ENCODE results near the gene SYTL3. TPM values are rescaled to one million over a fixed set of nuclear protein-coding genes. Genes with fewer than 3 reads are reported as not detected.

Gene SYTL3
- total and polyA plus RNA-seq, 10 donors, result 5.9 to 48.3 (median 17.9) TPM

DNA sequence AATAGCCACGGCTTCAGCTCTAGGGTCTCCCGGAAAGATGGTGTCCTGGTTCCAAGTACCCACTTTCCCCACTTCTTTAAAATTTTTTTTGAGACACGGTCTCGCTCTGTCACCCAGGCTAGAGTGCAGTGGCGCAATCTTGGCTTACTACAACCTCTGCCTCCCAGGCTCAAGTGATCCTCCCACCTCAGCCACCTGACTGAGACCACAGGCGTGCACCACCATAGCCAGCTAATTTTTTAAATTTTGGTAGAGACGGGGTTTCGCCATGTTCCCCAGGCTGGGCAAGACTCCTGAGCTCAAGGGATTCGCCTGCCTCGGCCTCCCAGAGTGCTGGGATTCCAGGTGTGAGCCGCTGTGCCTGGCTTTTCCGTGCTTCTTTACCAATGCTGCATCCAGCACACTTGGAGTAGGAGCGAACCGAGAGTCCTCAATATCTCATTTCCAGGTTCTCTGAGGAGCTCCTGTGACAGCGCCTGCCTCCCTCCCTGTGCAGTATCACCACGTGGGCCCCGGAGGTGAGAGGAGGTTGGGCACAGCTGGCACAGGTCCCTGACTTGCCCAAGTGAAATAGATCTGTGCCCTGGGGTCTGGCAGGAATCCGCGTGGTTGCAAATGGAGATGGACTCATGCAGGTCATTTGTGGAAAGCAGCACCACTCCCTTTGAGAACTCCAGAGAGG lies 132.0 kb downstream of the SYTL3 start:
- peaks cover 0 to 2% (median 0%) of the 10 kb centered on the region in 6 donors for H3K4me1 ChIP-seq
- peaks cover 9 to 100% (median 96%) of the 10 kb centered on the region in 6 donors for H3K36me3 ChIP-seq
- no peak overlapping the region for H3K27ac ChIP-seq
- H3K4me3 ChIP-seq, result no peak overlapping the region
- no peaks in the 10 kb centered on the region for H3K9me3 ChIP-seq
- intact Hi-C loops (cut with DNase I; ENCODE audit: low total_unique reads), result loop anchor here (10.0 kb wide), 2 partner anchors 57 to 193 kb away; no protein-coding TSS in a partner anchor
- no peak for TF ChIP-seq POLR2A (IDR thresholded peaks at IDR 0.05)
- TF ChIP-seq POLR2AphosphoS5 (IDR thresholded peaks at IDR 0.05), result peak in 2 of 3 donors; percentile 14 to 42
- no peaks in the 10 kb centered on the region for H3K27me3 ChIP-seq (replicated peaks in 1 of 7)
- 88 to 92% (median 88%) methylated on average over 19 of the region's 19 CpGs for WGBS, 5 donors
- DNase-seq, result no peak

DNA sequence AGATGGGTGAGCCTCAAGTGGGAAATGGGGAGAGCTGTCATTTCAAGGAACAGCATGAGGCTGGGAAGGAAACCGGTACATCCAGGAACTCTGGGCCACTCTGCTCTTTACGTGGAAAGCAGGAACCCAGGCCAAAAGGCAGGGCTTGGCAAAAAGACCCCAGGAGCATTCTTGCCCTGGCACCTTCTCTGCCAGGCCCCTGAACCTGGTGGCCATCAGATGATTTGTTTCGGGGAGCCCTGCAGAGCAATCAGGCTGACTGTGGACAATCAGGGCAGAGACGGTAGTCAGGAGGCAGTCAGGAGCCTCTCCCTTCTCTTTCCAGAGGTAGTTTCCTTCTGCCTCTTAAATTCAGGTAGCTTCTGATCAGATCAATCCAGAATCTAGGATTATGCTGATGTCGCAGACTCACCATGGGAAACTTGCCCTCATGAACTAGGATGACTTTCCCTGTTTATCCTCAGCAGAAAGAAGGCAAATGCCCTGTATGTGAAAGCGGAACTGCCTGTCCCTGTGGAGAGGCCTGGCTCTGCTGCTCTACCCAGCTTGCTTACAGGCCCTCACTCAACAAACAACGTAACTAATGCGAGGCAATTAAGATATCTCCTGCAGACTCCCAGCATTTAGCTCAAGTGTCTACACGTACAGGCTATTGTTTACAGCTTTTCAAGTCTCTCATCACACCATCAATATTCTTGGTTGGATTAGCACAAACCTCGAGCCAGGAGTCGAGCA lies 132.7 kb downstream of the SYTL3 start:
- DNase-seq, result no peak
- 91 to 98% (median 96%) methylated on average over 11 of the region's 11 CpGs for WGBS, 5 donors
- no peak overlapping the region for H3K4me3 ChIP-seq
- peaks cover 9 to 100% (median 96%) of the 10 kb centered on the region in 6 donors for H3K36me3 ChIP-seq
- H3K4me1 ChIP-seq, result peaks cover 0 to 10% (median 0%) of the 10 kb centered on the region in 6 donors
- TF ChIP-seq, protein P1, sequence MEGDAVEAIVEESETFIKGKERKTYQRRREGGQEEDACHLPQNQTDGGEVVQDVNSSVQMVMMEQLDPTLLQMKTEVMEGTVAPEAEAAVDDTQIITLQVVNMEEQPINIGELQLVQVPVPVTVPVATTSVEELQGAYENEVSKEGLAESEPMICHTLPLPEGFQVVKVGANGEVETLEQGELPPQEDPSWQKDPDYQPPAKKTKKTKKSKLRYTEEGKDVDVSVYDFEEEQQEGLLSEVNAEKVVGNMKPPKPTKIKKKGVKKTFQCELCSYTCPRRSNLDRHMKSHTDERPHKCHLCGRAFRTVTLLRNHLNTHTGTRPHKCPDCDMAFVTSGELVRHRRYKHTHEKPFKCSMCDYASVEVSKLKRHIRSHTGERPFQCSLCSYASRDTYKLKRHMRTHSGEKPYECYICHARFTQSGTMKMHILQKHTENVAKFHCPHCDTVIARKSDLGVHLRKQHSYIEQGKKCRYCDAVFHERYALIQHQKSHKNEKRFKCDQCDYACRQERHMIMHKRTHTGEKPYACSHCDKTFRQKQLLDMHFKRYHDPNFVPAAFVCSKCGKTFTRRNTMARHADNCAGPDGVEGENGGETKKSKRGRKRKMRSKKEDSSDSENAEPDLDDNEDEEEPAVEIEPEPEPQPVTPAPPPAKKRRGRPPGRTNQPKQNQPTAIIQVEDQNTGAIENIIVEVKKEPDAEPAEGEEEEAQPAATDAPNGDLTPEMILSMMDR (IDR thresholded peaks at IDR 0.05 in 8 of 11, conservative IDR thresholded peaks at IDR 0.05 in 3 of 11), result no peak
- TF ChIP-seq POLR2AphosphoS5 (IDR thresholded peaks at IDR 0.05), result peak in 1 of 3 donors; percentile 20
- no peak for TF ChIP-seq POLR2A (IDR thresholded peaks at IDR 0.05)
- no peaks in the 10 kb centered on the region for H3K27me3 ChIP-seq (replicated peaks in 1 of 7)
- intact Hi-C loops (cut with DNase I; ENCODE audit: low total_unique reads), result loop anchor here (10.0 kb wide), 2 partner anchors 58 to 192 kb away; no protein-coding TSS in a partner anchor
- no peaks in the 10 kb centered on the region for H3K9me3 ChIP-seq
- H3K27ac ChIP-seq, result no peak overlapping the region

DNA sequence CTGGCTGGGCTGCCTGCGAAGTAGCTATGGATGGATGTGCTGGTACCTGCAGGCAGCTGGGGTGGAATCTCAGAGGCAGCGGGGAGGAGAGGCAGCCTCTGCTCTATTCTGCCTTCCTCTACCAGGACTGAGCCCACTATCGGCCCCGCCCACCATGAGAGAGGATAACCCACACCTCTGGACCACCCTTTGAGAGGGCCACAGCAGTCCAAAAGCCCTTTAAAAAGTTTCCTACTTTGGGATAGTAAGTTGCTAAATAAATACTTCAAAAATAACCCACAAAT lies 133.3 kb downstream of the SYTL3 start:
- peak in 1 of 3 donors; percentile 4 for TF ChIP-seq POLR2AphosphoS5 (IDR thresholded peaks at IDR 0.05)
- TF ChIP-seq, protein P1 (IDR thresholded peaks at IDR 0.05 in 8 of 11, conservative IDR thresholded peaks at IDR 0.05 in 3 of 11), result no peak
- Histone ChIP-seq H3K9me3 (no peaks in the 10 kb centered on the region), H3K4me3 (no peak overlapping the region), H3K27me3 (replicated peaks in 1 of 7) (no peaks in the 10 kb centered on the region), H3K27ac (no peak overlapping the region), H3K4me1 (peaks cover 0 to 13% (median 0%) of the 10 kb centered on the region in 6 donors), H3K36me3 (peaks cover 9 to 100% (median 96%) of the 10 kb centered on the region in 6 donors)
- WGBS, 5 donors, result 67 to 92% (median 73%) methylated on average over 3 to 4 of the region's 4 CpGs
- no peak for DNase-seq
- intact Hi-C loops (cut with DNase I; ENCODE audit: low total_unique reads), result loop anchor here (10.0 kb wide), 2 partner anchors 58 to 192 kb away; no protein-coding TSS in a partner anchor

DNA sequence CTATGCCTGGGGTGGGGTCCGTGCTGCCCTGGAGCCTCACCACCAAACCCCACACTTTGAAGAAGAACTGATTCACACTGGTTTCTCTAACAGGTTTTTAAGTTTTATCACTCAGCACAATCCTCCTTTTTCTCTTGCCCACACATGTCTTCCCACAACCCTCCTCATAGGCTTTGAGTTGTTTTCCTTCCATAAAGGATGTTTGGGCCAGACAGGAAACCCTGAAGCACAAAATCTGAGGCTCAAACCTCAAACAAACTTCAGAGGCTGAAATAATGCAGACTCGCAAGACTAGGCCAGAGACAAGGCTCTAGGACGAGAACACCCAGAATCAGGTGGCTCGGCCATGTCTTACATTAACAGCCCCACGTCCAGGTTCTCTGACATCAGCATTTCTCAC lies 134.0 kb downstream of the SYTL3 start:
- no peak overlapping the region for H3K4me3 ChIP-seq
- 92 to 95% (median 94%) methylated on average over 5 of the region's 5 CpGs for WGBS, 5 donors
- intact Hi-C loops (cut with DNase I; ENCODE audit: low total_unique reads), result loop anchor here (10.0 kb wide), 2 partner anchors 59 to 191 kb away; no protein-coding TSS in a partner anchor

More for the DNA sequence above, 134.0 kb downstream of the SYTL3 start:
- Histone ChIP-seq H3K27ac (no peak overlapping the region), H3K36me3 (peaks cover 9 to 100% (median 97%) of the 10 kb centered on the region in 6 donors), H3K4me1 (peaks cover 0 to 20% (median 2%) of the 10 kb centered on the region in 6 donors), H3K9me3 (no peaks in the 10 kb centered on the region), H3K27me3 (replicated peaks in 1 of 7) (no peaks in the 10 kb centered on the region)
- DNase-seq, result no peak
- TF ChIP-seq POLR2A (IDR thresholded peaks at IDR 0.05) (no peak), POLR2AphosphoS5 (IDR thresholded peaks at IDR 0.05) (no peak)
- TF ChIP-seq, protein P1 (IDR thresholded peaks at IDR 0.05 in 8 of 11, conservative IDR thresholded peaks at IDR 0.05 in 3 of 11), result no peak

Measured in spleen (tissue), 11 donors.